ENCODE results near the gene HS3ST2. TPM values are rescaled to one million over a fixed set of nuclear protein-coding genes. Genes with fewer than 3 reads are reported as not detected.

The HS3ST2 gene
- total RNA-seq, 1 donor from 2014 or later = 0.51 TPM

- H3K4me3 Mint-ChIP-seq = no peak overlapping the region
- H3K4me1 Mint-ChIP-seq (ENCODE audit: unreplicated experiment) = no peaks in the 10 kb centered on the region
- DNase-seq (ENCODE audit: extremely low spot score, unreplicated experiment) = no peak
- peaks cover 17% of the 10 kb centered on the region for H3K27me3 Mint-ChIP-seq
- peaks cover 4% of the 10 kb centered on the region for H3K9me3 Mint-ChIP-seq
- TF ChIP-seq CTCF (conservative IDR thresholded peaks at IDR 0.05) = no peak
- H3K36me3 Mint-ChIP-seq = no peaks in the 10 kb centered on the region
- no peak overlapping the region for H3K27ac Mint-ChIP-seq
Observed at GRCh38 chr16:22797551-22797950, 16.4 kb upstream of the HS3ST2 start.

DNA sequence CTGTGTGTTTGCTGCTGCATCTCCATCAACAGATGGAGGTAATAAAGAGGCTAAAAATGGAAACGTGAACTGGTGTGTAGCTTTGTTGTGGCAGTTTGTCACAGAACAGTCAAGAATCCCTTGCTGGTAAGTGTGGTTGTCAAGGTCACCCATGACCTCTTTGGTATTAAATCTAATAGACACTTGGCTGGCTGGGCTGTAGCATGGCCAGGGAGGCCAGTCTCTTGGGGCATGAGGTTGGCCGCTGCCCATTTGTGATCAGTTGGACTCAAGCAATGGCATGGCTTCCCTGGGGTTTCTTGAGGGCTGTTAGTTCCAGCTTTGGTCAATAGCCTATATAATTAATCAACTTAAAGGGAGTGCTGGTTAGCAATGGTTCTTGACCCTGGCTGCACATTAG, 14.8 kb upstream of the HS3ST2 start:
- Mint-ChIP-seq H3K4me1 (ENCODE audit: unreplicated experiment) (no peaks in the 10 kb centered on the region), H3K4me3 (no peak overlapping the region), H3K36me3 (no peaks in the 10 kb centered on the region), H3K9me3 (peaks cover 4% of the 10 kb centered on the region), H3K27me3 (peaks cover 24% of the 10 kb centered on the region), H3K27ac (no peak overlapping the region)
- TF ChIP-seq CTCF (conservative IDR thresholded peaks at IDR 0.05) = no peak
- no peak for DNase-seq (ENCODE audit: extremely low spot score, unreplicated experiment)

DNA sequence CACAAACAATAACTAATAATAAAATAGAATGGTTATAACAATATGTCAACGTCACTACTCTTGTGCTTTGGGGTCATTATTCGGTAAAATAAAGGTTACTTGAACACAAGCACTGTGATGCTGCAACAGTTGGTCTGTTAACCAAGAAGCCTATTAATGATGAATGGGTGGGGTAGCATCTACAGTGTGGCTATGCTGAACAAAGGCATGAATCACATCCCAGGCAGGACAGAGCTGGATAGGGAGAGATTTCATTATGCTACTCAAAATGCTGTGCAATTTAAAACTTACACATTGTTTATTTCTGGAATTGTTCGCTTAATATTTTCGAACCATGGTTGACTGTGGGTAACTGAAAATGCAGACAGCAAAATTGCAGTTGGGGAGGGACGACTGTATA, 9.1 kb upstream of the HS3ST2 start:
- no peak for DNase-seq (ENCODE audit: extremely low spot score, unreplicated experiment)
- no peak overlapping the region for H3K4me3 Mint-ChIP-seq
- H3K9me3 Mint-ChIP-seq = no peaks in the 10 kb centered on the region
- no peak overlapping the region for H3K27ac Mint-ChIP-seq
- no peaks in the 10 kb centered on the region for H3K36me3 Mint-ChIP-seq
- peaks cover 32% of the 10 kb centered on the region for H3K27me3 Mint-ChIP-seq
- no peaks in the 10 kb centered on the region for H3K4me1 Mint-ChIP-seq (ENCODE audit: unreplicated experiment)
- TF ChIP-seq CTCF (conservative IDR thresholded peaks at IDR 0.05) = no peak

GRCh38 chr16:22805326-22805725, 8.6 kb upstream of the HS3ST2 start:
- Mint-ChIP-seq H3K9me3 (no peaks in the 10 kb centered on the region), H3K27ac (no peak overlapping the region)
- no peak for DNase-seq (ENCODE audit: extremely low spot score, unreplicated experiment)

GRCh38 chr16:22806811-22807210, 7.2 kb upstream of the HS3ST2 start:
- Mint-ChIP-seq H3K36me3 (no peaks in the 10 kb centered on the region), H3K27ac (no peak overlapping the region), H3K4me3 (no peak overlapping the region), H3K9me3 (no peaks in the 10 kb centered on the region), H3K27me3 (peaks cover 49% of the 10 kb centered on the region), H3K4me1 (ENCODE audit: unreplicated experiment) (no peaks in the 10 kb centered on the region)
- no peak for DNase-seq (ENCODE audit: extremely low spot score, unreplicated experiment)
- TF ChIP-seq CTCF (conservative IDR thresholded peaks at IDR 0.05) = no peak

More at GRCh38 chr16:22805326-22805725, 8.6 kb upstream of the HS3ST2 start:
- H3K4me3 Mint-ChIP-seq = no peak overlapping the region
- H3K4me1 Mint-ChIP-seq (ENCODE audit: unreplicated experiment) = no peaks in the 10 kb centered on the region
- TF ChIP-seq CTCF (conservative IDR thresholded peaks at IDR 0.05) = no peak
- H3K27me3 Mint-ChIP-seq = peaks cover 36% of the 10 kb centered on the region
- no peaks in the 10 kb centered on the region for H3K36me3 Mint-ChIP-seq

- Mint-ChIP-seq H3K27ac (no peak overlapping the region), H3K36me3 (no peaks in the 10 kb centered on the region), H3K9me3 (no peaks in the 10 kb centered on the region), H3K27me3 (peaks cover 65% of the 10 kb centered on the region), H3K4me1 (ENCODE audit: unreplicated experiment) (no peaks in the 10 kb centered on the region), H3K4me3 (no peak overlapping the region)
- no peak for TF ChIP-seq CTCF (conservative IDR thresholded peaks at IDR 0.05)
- no peak for DNase-seq (ENCODE audit: extremely low spot score, unreplicated experiment)
Observed at GRCh38 chr16:22810226-22810625, 3.7 kb upstream of the HS3ST2 start.
